ENCODE measurements around the gene ACP7. TPM values are rescaled to one million over a fixed set of nuclear protein-coding genes. Genes with fewer than 3 reads are reported as not detected.

Gene ACP7
- total RNA-seq, 1 donor from 2014 or later: not detected

DNA sequence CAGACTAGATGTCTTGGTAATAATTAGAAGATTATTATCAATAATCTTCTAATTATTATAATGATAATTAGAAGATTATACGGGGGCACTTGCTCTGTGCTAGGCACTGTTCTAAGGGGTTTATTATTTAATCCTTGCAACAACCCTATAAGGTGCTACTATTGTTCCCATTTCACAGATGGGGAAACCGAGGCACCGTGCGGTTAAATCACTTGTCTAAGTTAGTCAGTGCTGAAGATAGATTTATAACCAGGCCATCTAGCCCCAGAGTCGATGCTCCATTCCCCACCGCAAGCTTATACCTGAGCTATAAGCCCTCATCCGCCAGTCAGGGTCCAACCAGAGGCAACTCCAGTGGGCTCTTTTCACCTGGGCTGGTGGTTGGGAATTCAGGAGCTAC lies 2.0 kb upstream of the ACP7 start:
- H3K36me3 ChIP-seq (ENCODE audit: insufficient read depth, low read length): no peaks in the 10 kb centered on the region

DNA sequence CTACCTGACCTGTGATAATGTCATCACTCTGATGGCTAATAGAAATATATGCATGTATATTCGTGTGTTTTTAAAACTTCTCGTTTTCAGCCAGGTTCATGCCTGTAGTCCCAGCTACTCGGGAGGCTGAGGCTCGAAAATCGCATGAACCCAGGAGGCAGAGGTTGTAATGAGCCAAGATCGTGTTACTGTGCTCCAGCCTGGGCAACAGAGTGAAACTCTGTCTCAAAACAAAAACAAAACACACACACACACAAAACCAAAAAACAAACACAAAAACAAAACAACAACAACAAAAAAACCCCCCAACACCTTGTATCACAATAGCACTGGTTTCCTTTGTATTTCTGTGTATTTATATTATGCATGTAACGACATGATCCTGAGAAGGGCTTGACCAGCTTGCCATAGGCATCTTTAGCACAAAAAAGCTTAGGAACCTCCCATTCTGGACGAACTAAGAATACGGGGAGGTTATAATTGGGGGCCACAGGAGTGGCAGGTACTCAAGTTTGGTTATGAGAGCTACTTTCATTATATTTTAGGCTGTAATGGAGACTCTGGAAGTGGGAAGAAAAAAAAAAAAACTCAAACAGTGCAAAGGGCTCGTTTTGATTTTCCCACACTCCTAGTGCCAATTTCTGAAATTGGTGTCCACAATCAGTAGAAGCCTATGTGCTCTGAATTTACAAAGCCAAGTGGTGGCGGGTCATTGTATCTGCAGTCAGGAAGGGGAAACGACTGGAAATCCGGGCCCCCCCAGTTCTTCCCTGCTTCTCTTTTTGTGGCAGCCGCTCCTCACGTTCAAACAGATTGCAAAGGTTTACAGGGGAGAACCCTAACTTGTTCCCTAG lies 1.2 kb upstream of the ACP7 start:
- H3K4me3 ChIP-seq (ENCODE audit: insufficient read depth, low read depth, low read length): no peak overlapping the region
- TF ChIP-seq, protein P1, sequence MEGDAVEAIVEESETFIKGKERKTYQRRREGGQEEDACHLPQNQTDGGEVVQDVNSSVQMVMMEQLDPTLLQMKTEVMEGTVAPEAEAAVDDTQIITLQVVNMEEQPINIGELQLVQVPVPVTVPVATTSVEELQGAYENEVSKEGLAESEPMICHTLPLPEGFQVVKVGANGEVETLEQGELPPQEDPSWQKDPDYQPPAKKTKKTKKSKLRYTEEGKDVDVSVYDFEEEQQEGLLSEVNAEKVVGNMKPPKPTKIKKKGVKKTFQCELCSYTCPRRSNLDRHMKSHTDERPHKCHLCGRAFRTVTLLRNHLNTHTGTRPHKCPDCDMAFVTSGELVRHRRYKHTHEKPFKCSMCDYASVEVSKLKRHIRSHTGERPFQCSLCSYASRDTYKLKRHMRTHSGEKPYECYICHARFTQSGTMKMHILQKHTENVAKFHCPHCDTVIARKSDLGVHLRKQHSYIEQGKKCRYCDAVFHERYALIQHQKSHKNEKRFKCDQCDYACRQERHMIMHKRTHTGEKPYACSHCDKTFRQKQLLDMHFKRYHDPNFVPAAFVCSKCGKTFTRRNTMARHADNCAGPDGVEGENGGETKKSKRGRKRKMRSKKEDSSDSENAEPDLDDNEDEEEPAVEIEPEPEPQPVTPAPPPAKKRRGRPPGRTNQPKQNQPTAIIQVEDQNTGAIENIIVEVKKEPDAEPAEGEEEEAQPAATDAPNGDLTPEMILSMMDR (IDR thresholded peaks at IDR 0.05; ENCODE audit: insufficient read depth, low read depth, low read length): no peak
- TF ChIP-seq EZH2 (IDR thresholded peaks at IDR 0.05; ENCODE audit: insufficient read depth, low read length): no peak
- no peak overlapping the region for H3K27ac Mint-ChIP-seq (ENCODE audit: unreplicated experiment)
- no peak overlapping the region for H2AFZ ChIP-seq (ENCODE audit: low read depth, low read length)
- FAIRE-seq (no peak), DNase-seq (ENCODE audit: low read depth) (no peak)
- no peak overlapping the region for H3K9ac ChIP-seq (ENCODE audit: low read length)
- H3K27ac ChIP-seq (ENCODE audit: low read depth, low read length): no peak overlapping the region
- no peaks in the 10 kb centered on the region for H3K4me1 Mint-ChIP-seq (ENCODE audit: low read depth, unreplicated experiment)
- H3K36me3 Mint-ChIP-seq (ENCODE audit: low read depth, unreplicated experiment): no peaks in the 10 kb centered on the region
- no peaks in the 10 kb centered on the region for H4K20me1 ChIP-seq (ENCODE audit: insufficient read depth, low read length)
- peaks cover 26% of the 10 kb centered on the region for H3K27me3 ChIP-seq (ENCODE audit: insufficient read depth, low read length)
- no peaks in the 10 kb centered on the region for H3K36me3 ChIP-seq (ENCODE audit: insufficient read depth, low read length)
- no peaks in the 10 kb centered on the region for H3K79me2 ChIP-seq (ENCODE audit: insufficient read depth, low read length)
- no peaks in the 10 kb centered on the region for H3K9me3 Mint-ChIP-seq (ENCODE audit: unreplicated experiment)
- no peaks in the 10 kb centered on the region for H3K9me3 ChIP-seq (ENCODE audit: insufficient read depth, low read depth, low read length)
- peaks cover 5% of the 10 kb centered on the region for H3K4me1 ChIP-seq (ENCODE audit: insufficient read depth, low read length)
- no peak overlapping the region for H3K4me3 Mint-ChIP-seq (ENCODE audit: unreplicated experiment)
- peak overlapping the region; percentile 49 for H3K4me2 ChIP-seq (ENCODE audit: low read length)
- peaks cover 42% of the 10 kb centered on the region for H3K27me3 Mint-ChIP-seq (ENCODE audit: low read depth, unreplicated experiment)

More for the DNA sequence above, 2.0 kb upstream of the ACP7 start:
- Histone ChIP-seq H3K27ac (ENCODE audit: low read depth, low read length) (no peak overlapping the region), H2AFZ (ENCODE audit: low read depth, low read length) (no peak overlapping the region), H3K9ac (ENCODE audit: low read length) (no peak overlapping the region), H3K79me2 (ENCODE audit: insufficient read depth, low read length) (no peaks in the 10 kb centered on the region), H3K4me1 (ENCODE audit: insufficient read depth, low read length) (peaks cover 5% of the 10 kb centered on the region), H3K9me3 (ENCODE audit: insufficient read depth, low read depth, low read length) (no peaks in the 10 kb centered on the region), H3K4me2 (ENCODE audit: low read length) (no peak overlapping the region), H3K4me3 (ENCODE audit: insufficient read depth, low read depth, low read length) (no peak overlapping the region), H3K27me3 (ENCODE audit: insufficient read depth, low read length) (peaks cover 26% of the 10 kb centered on the region), H4K20me1 (ENCODE audit: insufficient read depth, low read length) (no peaks in the 10 kb centered on the region)
- FAIRE-seq (no peak), DNase-seq (ENCODE audit: low read depth) (no peak)
- TF ChIP-seq, protein P1 (IDR thresholded peaks at IDR 0.05; ENCODE audit: insufficient read depth, low read depth, low read length): no peak
- TF ChIP-seq EZH2 (IDR thresholded peaks at IDR 0.05; ENCODE audit: insufficient read depth, low read length): no peak
- Mint-ChIP-seq H3K9me3 (ENCODE audit: unreplicated experiment) (no peaks in the 10 kb centered on the region), H3K27me3 (ENCODE audit: low read depth, unreplicated experiment) (peaks cover 45% of the 10 kb centered on the region), H3K4me1 (ENCODE audit: low read depth, unreplicated experiment) (no peaks in the 10 kb centered on the region), H3K4me3 (ENCODE audit: unreplicated experiment) (no peak overlapping the region), H3K27ac (ENCODE audit: unreplicated experiment) (no peak overlapping the region), H3K36me3 (ENCODE audit: low read depth, unreplicated experiment) (no peaks in the 10 kb centered on the region)

DNA sequence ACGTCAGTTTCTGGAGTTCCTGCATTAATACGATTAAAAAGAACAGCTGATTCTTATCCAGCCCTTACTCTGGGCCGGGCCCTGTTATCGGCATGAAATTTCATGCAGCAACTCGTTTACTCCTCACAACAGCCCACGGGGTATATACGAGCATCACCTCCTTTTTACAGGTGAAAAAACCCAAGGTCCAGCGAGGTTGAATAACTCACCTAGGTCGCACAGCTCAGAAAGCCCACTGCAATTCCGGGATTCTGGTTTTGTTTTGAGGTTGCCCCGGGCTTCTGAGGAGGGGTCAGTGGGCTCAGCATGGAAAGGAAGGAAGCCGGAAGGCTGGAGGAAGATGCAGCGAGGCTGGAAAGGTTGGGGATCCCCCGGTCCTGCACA lies 577 bp upstream of the ACP7 start:
- no peak for FAIRE-seq
- H3K4me3 Mint-ChIP-seq (ENCODE audit: unreplicated experiment): no peak overlapping the region
- no peaks in the 10 kb centered on the region for H3K9me3 Mint-ChIP-seq (ENCODE audit: unreplicated experiment)
- H3K4me1 Mint-ChIP-seq (ENCODE audit: low read depth, unreplicated experiment): no peaks in the 10 kb centered on the region
- Histone ChIP-seq H3K4me2 (ENCODE audit: low read length) (peak overlapping the region; percentile 49), H3K79me2 (ENCODE audit: insufficient read depth, low read length) (no peaks in the 10 kb centered on the region), H3K9ac (ENCODE audit: low read length) (no peak overlapping the region), H3K4me3 (ENCODE audit: insufficient read depth, low read depth, low read length) (no peak overlapping the region), H3K27me3 (ENCODE audit: insufficient read depth, low read length) (peaks cover 29% of the 10 kb centered on the region), H4K20me1 (ENCODE audit: insufficient read depth, low read length) (no peaks in the 10 kb centered on the region), H3K9me3 (ENCODE audit: insufficient read depth, low read depth, low read length) (no peaks in the 10 kb centered on the region), H3K27ac (ENCODE audit: low read depth, low read length) (no peak overlapping the region), H3K4me1 (ENCODE audit: insufficient read depth, low read length) (peaks cover 5% of the 10 kb centered on the region), H2AFZ (ENCODE audit: low read depth, low read length) (no peak overlapping the region), H3K36me3 (ENCODE audit: insufficient read depth, low read length) (no peaks in the 10 kb centered on the region)
- no peak for DNase-seq (ENCODE audit: low read depth)
- peaks cover 42% of the 10 kb centered on the region for H3K27me3 Mint-ChIP-seq (ENCODE audit: low read depth, unreplicated experiment)
- no peak overlapping the region for H3K27ac Mint-ChIP-seq (ENCODE audit: unreplicated experiment)
- no peak for TF ChIP-seq EZH2 (IDR thresholded peaks at IDR 0.05; ENCODE audit: insufficient read depth, low read length)
- TF ChIP-seq, protein P1 (IDR thresholded peaks at IDR 0.05; ENCODE audit: insufficient read depth, low read depth, low read length): no peak
- H3K36me3 Mint-ChIP-seq (ENCODE audit: low read depth, unreplicated experiment): no peaks in the 10 kb centered on the region
